ENCODE data around the gene CDCA4. TPM values are rescaled to one million over a fixed set of nuclear protein-coding genes. Genes with fewer than 3 reads are reported as not detected.
A peak's percentile ranks its signal among the peaks of the same experiment; 100 is the strongest.

CDCA4 gene
- total RNA-seq, 4 donors from 2014 or later: 15.3 to 35.0 (median 23.3) TPM

DNA sequence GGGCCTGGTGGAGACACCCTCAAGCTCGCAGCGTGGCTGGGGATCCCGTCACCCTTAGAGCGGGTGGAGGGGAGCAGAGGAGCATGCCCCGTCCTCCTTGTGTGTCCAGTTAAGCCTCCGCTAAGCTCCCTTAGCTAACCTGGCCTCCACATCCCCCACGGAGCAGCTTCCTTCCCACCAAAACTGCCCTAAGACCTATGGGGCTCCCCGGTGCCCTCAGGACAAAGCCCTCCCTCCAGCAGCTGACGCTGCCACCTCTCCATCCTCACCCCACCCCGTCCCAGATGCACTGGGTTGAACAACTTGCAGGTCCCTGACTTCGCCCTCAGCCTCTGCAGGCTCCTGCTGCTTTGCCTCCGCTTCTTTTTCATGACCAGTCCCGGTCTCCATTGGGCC is 46.7 kb downstream of the CDCA4 start:
- Histone ChIP-seq H3K27me3 (peaks cover 0 to 26% (median 0%) of the 10 kb centered on the region in 4 donors), H3K4me1 (peaks cover 83 to 99% (median 88%) of the 10 kb centered on the region in 3 donors), H3K36me3 (no peaks in the 10 kb centered on the region), H3K9me3 (no peaks in the 10 kb centered on the region), H3K27ac (peak overlapping the region; percentile 93 to 99 (median 98)), H3K4me3 (peak overlapping the region in 3 of 4 donors; percentile 18 to 46 (median 20))
- 46 to 52% methylated on average over 7 to 12 of the region's 13 CpGs for WGBS, 2 donors
- TF ChIP-seq POLR2A (IDR thresholded peaks at IDR 0.05) (no peak), CTCF (IDR thresholded peaks at IDR 0.05) (no peak)
- no peak for DNase-seq
- intact Hi-C loops (cut with DNase I): no loop called here

DNA sequence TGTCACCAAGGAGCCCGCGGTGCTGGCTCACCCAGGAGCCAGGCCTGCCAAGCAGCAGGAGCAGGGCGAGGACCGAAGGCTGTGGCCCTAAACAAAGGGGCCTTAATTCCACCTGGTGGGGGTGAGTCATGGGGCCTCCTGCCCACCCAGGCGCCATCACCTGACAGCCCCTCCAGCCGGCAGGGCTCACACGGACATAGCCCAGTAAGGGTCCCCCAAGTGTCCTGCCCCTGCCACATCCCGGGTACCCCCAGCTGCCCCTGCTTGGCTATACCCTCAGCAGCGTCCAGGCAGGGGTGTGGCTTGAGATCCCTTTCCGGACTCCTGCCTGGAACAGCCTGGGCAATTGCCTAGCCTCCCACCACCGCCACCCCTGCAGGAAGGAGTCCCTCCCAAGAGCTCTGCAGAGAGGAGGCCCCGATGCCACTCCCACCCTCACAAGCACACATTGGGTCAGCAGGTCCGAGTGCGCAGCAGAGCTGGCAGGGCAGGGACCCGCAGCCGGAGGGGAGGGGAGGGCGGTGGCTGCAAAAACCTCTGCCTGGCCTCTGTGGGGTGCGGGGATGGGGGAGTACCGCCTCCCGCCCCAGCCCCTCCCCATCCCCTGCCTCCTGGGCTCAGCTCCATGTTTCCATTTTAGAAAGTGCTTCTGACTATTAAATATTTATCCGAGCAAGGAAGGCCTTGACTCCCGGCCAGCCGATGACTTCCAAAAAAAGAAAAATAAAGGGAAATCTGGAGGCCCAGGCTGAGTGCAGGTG is 47.3 kb downstream of the CDCA4 start:
- DNase-seq: no peak
- 0 to 13% methylated on average over 1 to 3 of the region's 23 CpGs for WGBS, 2 donors
- intact Hi-C loops (cut with DNase I): no loop called here
- peak overlapping the region; percentile 93 to 99 (median 98) for H3K27ac ChIP-seq
- no peaks in the 10 kb centered on the region for H3K9me3 ChIP-seq
- H3K4me3 ChIP-seq: peak overlapping the region in 3 of 4 donors; percentile 18 to 46 (median 20)
- H3K36me3 ChIP-seq: no peaks in the 10 kb centered on the region
- peaks cover 86 to 99% (median 88%) of the 10 kb centered on the region in 3 donors for H3K4me1 ChIP-seq
- peaks cover 0 to 21% (median 0%) of the 10 kb centered on the region in 4 donors for H3K27me3 ChIP-seq
- TF ChIP-seq POLR2A (IDR thresholded peaks at IDR 0.05): no peak
- no peak for TF ChIP-seq CTCF (IDR thresholded peaks at IDR 0.05)

GRCh38 chr14:104973135-104973384 is 47.8 kb downstream of the CDCA4 start:
- no peak for TF ChIP-seq CTCF (IDR thresholded peaks at IDR 0.05)
- TF ChIP-seq POLR2A (IDR thresholded peaks at IDR 0.05): no peak
- H3K9me3 ChIP-seq: no peaks in the 10 kb centered on the region
- H3K4me1 ChIP-seq: peaks cover 88 to 100% (median 89%) of the 10 kb centered on the region in 3 donors
- peak overlapping the region; percentile 93 to 99 (median 98) for H3K27ac ChIP-seq
- peaks cover 0 to 16% (median 0%) of the 10 kb centered on the region in 4 donors for H3K27me3 ChIP-seq
- DNase-seq: no peak
- H3K4me3 ChIP-seq: peak overlapping the region in 3 of 4 donors; percentile 27 to 53 (median 28)
- WGBS, 2 donors: 33% methylated on average over 6 of the region's 12 CpGs; no CpG with 5 or more reads in 1 of the 2 donors
- no peaks in the 10 kb centered on the region for H3K36me3 ChIP-seq
- intact Hi-C loops (cut with DNase I): no loop called here

DNA sequence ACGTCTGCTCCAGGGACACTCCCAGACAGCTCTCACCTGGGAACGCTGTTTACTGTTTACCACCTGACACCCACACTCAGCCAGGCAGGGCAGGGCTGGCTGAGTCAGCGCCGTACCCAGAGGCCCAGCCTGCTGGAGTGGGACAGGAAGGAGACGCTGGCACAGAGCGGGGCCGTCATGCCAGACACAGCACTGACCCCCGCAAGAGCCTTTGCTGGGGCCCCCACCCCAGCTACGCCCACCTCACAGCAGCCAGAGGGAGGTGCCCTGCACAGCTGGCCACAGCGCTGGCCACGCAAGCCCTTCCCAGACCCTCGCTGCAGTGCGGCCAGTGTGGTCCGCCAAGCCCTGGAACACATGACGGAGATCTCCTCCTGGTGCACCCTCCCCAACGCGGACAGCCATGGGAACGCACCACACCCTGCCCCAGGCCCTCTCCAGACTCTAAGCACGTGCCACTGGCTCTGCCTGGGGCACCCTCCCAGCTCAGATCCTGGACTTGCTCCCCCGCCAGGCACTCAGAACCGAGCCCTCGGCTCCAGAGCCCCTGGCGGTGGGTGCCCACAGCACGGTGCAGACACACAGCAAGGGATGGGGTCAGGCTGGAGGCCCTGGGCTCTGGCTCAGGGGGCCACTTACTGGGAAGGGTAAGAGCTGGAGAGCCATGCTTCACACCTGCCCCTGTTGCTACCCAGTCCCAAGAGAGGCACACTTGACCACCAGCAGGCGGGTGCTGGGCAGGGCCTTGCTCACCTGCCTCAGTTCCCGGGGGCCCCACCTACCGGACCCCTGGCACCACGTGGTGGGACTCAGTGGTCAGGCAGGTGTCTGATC is 48.4 kb downstream of the CDCA4 start:
- H3K27ac ChIP-seq: peak overlapping the region; percentile 93 to 99 (median 98)
- no peak for DNase-seq
- peak overlapping the region in 3 of 4 donors; percentile 27 to 53 (median 28) for H3K4me3 ChIP-seq
- no peaks in the 10 kb centered on the region for H3K9me3 ChIP-seq
- H3K4me1 ChIP-seq: peaks cover 89 to 100% (median 92%) of the 10 kb centered on the region in 3 donors
- WGBS, 2 donors: 25 to 31% methylated on average over 2 to 4 of the region's 28 CpGs
- intact Hi-C loops (cut with DNase I): no loop called here
- peak in 2 of 4 donors; percentile 30 to 47 for TF ChIP-seq POLR2A (IDR thresholded peaks at IDR 0.05)
- peak in 2 of 6 experiments; percentile 26 to 37 for TF ChIP-seq CTCF (IDR thresholded peaks at IDR 0.05)
- H3K36me3 ChIP-seq: no peaks in the 10 kb centered on the region
- peaks cover 0 to 14% (median 0%) of the 10 kb centered on the region in 4 donors for H3K27me3 ChIP-seq

Data from esophagus squamous epithelium (tissue), 5 donors.